GM13976 (cell line): ENCODE data around the gene SLC9B2.

ENCODE experiments used
- DNase-seq: peaks from one replicate; pipeline ENCODE4 v3.0.0; 2012; ENCODE audit warnings: low spot score
- in situ Hi-C: fragments of 300-500 bp; cut with MboI; formaldehyde crosslinking; loops from one replicate; pipeline ENCODE4 v1.12.0; 2022; ENCODE audit warnings: low sequenced_read_pairs, mixed read lengths, inconsistent platforms; ENCODE audit not compliant: unreplicated experiment
- TF ChIP-seq, protein P1 (sequence below): IDR thresholded peaks from 2 replicates; pipeline ENCODE4 v1.5.1; 2012; ENCODE audit warnings: borderline replicate concordance, mild to moderate bottlenecking; ENCODE audit not compliant: insufficient read depth; ENCODE audit errors: extremely low read depth, missing control alignments, control extremely low read depth

The SLC9B2 gene, protein sequence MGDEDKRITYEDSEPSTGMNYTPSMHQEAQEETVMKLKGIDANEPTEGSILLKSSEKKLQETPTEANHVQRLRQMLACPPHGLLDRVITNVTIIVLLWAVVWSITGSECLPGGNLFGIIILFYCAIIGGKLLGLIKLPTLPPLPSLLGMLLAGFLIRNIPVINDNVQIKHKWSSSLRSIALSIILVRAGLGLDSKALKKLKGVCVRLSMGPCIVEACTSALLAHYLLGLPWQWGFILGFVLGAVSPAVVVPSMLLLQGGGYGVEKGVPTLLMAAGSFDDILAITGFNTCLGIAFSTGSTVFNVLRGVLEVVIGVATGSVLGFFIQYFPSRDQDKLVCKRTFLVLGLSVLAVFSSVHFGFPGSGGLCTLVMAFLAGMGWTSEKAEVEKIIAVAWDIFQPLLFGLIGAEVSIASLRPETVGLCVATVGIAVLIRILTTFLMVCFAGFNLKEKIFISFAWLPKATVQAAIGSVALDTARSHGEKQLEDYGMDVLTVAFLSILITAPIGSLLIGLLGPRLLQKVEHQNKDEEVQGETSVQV

DNA sequence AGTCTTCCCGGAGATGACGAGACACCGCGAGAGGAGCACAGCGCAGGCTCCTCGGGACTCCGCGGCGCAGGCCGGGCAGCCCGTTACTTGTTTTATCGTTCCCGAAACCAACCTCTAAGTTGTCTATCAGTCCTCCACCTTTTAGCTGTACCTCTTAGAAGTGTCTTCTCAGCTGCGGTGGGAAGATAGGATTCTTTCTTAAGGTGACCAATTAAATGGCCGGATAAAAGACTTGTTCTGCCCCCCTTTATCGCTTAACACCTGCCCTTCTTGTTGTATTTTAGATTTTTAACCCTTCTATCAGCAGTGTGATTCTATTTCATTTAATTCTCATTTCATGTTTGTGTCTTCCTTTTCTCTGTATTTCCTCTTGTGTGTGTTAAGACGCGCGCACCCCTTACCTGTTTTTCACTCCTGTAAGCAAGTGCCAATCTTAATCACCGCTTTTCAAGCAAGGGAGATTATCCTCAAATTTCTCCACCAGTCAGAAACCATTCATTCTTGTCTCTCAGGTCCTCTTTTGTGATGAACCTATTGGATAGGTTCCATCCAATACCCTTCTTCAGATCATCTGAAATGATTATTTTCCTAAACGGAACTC lies at the start of gene SLC9B2:
SLC9B2 (minus strand) TSS at position 15 of the 601 bp plus-strand sequence. CDS start 9,211 bp downstream, outside the sequence.
- no peak for DNase-seq

GRCh38 chr4:103126126-103126525 lies 49.6 kb upstream of the SLC9B2 start:
- TF ChIP-seq, protein P1, sequence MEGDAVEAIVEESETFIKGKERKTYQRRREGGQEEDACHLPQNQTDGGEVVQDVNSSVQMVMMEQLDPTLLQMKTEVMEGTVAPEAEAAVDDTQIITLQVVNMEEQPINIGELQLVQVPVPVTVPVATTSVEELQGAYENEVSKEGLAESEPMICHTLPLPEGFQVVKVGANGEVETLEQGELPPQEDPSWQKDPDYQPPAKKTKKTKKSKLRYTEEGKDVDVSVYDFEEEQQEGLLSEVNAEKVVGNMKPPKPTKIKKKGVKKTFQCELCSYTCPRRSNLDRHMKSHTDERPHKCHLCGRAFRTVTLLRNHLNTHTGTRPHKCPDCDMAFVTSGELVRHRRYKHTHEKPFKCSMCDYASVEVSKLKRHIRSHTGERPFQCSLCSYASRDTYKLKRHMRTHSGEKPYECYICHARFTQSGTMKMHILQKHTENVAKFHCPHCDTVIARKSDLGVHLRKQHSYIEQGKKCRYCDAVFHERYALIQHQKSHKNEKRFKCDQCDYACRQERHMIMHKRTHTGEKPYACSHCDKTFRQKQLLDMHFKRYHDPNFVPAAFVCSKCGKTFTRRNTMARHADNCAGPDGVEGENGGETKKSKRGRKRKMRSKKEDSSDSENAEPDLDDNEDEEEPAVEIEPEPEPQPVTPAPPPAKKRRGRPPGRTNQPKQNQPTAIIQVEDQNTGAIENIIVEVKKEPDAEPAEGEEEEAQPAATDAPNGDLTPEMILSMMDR, result no peak
- in situ Hi-C loops, result no loop called here
- no peak for DNase-seq

More for the DNA sequence above, at the start of gene SLC9B2:
- in situ Hi-C loops, result no loop called here
- TF ChIP-seq, protein P1, result no peak

DNA sequence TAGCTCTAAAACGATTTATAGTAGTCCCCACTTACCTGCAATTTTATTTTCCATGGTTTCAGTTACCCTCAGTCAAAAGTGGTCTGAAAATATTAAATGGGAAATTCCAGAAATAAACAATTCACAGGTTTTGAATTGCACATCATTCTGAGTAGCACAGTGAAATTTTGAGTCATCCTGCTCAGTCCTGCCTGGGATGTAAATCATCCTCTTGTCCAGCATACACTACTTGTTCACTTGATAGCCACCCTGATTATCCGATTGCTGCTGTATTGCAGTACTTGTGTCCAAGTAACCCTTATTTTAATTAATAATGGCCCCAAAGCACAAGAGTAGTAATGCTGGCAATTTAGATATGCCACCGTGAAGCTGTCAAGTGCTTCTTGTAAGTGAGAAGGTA lies 46.6 kb upstream of the SLC9B2 start:
- in situ Hi-C loops, result no loop called here
- TF ChIP-seq, protein P1, result no peak

GRCh38 chr4:103118166-103118565 lies 41.6 kb upstream of the SLC9B2 start:
- in situ Hi-C loops, result no loop called here
- TF ChIP-seq, protein P1, result no peak
- no peak for DNase-seq

More for the DNA sequence above, 46.6 kb upstream of the SLC9B2 start:
- no peak for DNase-seq

- in situ Hi-C loops, result no loop called here
- no peak for DNase-seq
- TF ChIP-seq, protein P1, result no peak
These were observed 35.0 kb upstream of the SLC9B2 start for GRCh38 chr4:103111598-103111997.

DNA sequence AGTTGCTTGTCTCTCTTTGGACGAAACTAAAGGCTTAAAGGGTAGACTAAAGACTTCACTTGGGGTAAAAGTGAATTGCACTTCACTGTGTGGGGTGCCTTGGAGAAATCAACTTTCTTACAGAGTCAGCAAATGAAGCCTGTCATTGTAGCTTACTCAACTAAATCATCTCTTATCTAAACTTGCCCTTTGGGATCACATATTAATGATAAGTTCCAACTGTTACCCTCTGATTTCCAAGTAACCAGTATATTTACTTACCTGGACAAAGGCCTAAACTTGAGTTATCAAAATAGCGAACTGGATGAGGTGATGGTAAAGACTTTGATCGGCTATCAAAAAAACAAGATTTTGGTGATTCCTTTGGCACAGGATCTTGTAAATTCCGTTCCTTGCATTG lies 32.0 kb upstream of the SLC9B2 start:
- TF ChIP-seq, protein P1, result no peak
- in situ Hi-C loops, result no loop called here
- no peak for DNase-seq
